ENCODE results near the gene FRYL. TPM values are rescaled to one million over a fixed set of nuclear protein-coding genes. Genes with fewer than 3 reads are reported as not detected.
"Not testable (repeated sequence)": the region's sequence is repeated elsewhere in the genome, so short reads cannot be mapped to it uniquely, and the experiment has no call there.

FRYL gene
- total RNA-seq, 1 experiment from 2014 or later = 59.5 TPM

DNA sequence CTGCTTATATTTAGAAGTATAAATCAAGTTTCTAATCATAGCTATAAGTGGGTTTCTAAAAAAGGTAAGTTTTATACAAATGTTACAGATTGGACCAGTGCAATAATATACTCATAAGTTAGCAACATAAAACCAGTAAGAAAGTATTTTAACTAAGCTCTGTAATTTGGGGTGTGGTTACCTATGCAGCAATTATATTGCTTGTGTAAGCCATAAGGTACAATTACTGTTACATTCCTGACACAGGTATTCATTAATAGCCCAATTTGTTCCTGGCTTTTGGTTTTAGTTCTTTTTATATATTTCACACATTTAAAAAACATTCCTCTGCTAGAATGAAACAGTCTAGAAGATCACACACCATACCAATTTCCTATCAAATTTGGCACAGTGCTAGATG lies 115.1 kb downstream of the FRYL start:
- DNase-seq (ENCODE audit: low read depth) = no peak

DNA sequence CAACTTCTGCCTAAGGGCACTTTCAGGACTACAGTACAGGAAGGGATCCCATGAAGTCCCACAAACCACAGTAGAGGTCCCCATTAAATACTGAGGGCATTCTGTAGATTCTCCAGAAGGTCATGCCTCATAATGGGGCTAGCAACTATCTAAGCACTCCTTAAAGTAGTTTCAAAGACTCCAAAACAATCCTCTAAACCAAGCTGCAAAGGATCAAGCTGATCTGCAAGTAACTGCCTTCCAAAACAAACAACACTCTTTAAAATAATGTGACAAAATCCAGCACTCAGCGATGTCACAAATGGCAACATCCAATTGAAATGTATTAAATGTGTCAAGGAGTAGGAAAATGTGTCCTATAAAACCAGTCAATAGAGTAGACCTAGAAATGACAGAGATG lies 118.7 kb downstream of the FRYL start:
- DNase-seq (ENCODE audit: low read depth) = no peak

DNA sequence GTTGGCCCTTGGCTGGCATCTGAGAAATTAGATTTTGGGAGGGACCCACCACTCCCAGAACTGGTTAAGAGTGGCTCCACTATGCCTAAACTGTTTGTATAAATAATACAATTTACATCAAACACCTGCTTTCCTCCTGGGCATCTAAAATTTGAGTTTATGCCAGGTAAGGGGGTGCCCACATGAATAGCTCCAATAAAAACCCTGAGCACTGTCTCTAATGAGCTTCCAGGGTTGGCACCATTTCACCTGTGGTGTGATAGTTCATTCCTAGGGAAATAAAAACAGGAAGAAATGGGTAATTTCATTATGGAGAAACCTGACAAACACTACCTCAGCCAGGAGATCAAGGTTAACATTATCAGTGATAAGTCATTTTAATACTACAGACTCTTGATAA lies 119.7 kb downstream of the FRYL start:
- no peak for DNase-seq (ENCODE audit: low read depth)

DNA sequence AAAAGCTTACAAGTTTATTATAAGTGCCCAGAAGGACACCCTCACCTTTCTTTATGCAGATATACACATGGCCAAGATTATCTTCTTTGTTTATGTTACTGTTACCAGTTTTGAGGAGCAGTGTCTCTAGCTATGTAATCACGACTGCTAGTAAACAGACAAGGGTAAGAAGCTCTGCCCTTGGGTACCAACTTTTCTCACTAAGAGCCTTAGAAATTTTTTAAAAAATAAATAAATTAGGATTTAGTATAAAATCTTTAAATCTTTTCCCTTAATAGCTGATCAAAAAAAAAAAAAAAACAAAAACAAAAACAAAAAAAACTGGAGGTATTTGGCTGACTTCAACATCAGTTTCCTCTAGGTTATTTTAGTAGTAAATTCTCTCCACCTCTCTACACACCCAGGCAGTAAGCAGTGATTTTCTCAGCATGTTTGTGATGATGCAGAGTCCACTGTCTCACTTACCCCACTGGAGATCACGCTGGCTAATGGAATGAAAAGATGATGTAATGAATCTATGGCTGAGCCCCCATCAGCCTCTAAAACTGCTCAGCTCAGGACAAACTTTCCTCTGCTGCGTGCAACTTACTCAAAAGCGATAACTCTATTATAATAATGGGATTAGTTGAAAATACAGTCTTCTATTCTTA lies 125.9 kb downstream of the FRYL start:
- DNase-seq (ENCODE audit: low read depth) = no peak

DNA sequence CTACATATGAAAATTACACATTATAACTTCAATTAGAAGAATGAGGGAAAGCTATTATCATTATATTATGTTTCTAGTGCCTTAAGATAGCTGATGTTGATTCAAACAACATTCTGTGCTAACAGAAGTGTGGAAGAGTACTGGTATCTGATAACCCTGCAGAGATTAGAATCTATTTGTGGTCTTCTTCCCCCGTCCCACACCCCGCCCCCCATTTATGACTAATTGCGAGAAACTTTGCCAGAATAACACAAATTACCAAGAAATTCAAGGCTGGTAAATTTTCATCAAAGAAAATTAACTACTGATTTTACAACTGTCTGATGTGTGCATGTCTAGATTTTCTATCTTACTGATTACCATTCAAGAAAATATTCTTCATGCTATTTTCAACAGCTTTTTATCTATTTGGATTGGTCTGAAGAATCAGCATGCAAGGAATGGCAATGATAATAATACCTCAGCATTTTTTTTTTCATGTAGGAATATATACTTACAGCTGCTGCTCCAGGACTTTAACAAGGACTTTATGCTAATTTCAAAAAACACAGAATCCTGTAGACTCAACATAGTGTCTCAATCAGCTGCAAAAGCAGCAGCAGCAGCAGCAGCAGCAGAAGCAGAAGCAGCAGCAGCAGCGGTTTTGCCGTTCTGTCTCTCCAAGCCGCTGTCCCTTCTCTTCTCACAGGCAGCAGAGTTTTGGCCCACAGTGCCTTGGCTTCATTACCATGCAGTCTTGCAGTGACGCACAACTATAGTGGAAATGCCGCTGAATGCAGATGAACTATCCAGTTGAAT lies 126.7 kb downstream of the FRYL start:
- DNase-seq (ENCODE audit: low read depth) = peak; percentile 54

DNA sequence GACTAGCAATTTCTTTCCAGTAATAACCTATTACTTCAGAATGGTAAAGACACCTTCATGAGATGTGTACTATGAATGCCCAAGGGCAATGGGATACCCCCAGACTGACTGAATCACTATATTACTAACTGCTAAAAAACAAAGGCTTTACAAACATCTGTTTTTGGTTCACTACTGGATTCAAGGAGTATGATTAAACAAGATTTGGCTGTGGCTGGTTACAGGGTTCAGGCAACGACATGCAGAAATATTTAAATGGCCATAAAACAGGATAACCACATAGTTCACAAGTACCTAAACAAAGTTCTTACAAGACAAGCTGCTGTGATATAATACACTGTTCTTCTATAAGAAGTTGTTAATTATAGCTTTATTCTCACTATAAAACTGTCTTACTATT lies 128.2 kb downstream of the FRYL start:
- DNase-seq (ENCODE audit: low read depth) = peak; percentile 45

DNA sequence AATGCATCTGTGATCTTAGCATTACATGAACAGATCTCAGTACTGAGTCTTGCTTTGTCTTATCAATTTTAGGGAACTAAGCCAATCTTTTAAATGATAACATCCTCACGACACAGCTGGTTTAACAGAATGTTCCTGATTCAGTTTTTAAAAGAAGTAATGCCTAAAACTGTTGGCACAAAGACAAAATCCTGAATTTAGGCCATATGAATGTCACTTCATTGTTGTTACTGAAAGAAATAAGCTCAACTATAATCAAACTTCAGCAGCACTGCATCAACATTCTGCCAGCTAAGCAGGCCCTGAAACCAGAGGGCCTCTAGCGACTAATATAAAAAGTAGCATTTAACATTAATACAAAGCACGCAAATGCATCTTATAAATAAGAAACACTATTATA lies 130.6 kb downstream of the FRYL start:
- no peak for DNase-seq (ENCODE audit: low read depth)

DNA sequence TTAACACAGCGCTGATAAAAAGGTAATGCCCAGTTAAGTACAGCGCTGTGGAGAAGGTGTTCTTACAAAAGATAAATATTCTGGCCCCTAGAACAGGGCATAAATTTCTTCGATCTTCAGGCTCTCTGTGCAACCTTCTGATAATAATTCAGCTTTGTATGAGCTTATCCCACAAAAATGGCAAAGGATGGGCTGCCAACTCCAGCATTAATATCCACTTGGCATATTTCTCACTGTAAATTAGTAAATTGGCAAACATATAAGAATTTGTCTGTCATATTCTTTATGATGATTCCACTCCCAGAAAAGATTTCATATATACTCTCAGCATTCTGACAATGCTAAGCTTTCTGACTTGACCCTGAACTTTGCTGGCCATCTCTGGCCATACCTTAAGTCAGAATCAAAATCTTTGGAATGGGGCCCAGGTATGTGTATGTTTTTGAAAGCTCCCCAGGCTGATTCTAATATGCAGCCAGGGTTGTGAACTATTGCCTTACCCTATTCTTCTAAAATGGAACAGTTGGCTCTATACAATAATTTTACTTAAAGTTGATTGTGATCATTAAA lies 134.8 kb downstream of the FRYL start:
- DNase-seq (ENCODE audit: low read depth) = no peak

DNA sequence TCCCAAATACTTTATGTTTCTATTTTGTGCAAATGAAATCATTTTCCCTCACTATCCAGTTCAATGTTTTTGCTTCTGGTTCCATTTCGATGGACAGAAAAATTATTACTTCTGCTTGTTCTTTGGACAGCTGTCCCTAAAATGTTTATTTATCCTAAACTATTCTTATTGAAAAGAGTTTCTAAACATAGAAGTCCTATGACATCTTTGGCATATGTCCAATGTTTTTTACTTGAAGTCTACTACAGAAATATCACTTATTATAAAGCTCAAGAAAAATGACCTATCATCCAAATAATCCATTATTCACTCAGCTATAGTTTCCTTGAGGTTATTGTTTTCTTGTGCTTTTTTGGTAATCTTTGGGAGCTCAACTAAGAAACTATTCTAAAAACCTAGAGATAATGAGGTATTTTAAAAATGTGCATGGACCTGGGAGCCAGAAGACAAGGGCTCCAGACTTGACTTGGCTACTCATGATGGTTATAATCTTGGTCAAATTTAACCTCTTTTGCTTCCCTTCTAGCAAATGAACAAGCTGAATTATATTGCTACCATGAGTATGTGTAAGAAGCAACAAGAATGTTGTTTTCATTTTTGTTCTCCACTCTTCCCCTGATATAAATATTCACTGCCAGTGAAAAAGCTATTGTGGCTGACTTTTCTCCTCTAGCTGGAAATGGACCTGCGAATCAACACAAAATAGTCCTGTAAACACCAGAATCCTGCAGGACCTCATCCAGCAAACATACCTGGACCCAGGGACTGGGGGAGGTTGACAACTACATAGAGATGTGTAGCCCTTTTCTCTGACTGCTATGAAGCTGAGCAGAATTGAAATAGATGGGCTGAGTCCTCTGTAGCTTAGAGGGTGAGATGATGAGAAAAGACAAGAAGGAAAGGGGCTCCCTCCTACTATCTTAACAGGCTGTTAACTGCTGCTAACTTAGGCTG lies 137.4 kb downstream of the FRYL start:
- peak; percentile 52 for DNase-seq (ENCODE audit: low read depth)

DNA sequence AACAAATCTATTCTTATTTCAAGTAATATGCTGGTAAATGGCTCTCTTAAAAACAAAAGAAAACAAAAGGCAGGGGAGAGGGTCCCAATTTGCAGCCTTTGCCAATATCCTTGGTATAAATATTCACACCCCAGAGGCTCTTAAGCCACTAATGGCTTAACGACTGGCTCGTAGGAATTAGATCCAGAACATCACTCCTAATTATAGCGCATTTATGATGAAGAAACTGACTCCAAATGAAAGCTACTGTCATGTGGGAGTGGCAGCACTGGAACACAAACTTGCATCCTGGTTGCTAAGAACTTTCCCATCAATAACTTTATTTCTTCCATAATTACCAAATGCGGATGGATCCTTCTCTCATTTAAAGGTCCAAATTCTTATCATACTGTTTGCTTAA lies 138.7 kb downstream of the FRYL start:
- DNase-seq (ENCODE audit: low read depth) = no peak

DNA sequence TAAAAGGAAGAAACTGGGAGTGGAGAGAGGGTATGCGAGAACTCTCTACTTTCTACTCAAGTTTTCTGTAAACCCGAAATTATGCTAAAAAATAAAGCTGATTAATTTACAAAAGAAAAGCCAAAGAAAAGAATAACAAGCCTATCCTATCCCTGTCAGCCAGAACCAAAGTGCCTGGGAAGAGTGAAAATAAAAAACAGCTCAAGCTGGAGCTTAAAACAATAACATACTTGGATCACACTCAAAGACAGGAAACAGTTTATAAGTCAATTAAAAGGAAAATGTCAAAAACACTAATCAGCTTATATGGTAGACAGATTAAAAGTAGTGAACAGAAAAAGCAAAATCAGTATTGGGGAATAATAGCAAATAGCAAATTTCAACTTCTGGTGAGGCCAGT lies 139.4 kb downstream of the FRYL start:
- DNase-seq (ENCODE audit: low read depth) = no peak

DNA sequence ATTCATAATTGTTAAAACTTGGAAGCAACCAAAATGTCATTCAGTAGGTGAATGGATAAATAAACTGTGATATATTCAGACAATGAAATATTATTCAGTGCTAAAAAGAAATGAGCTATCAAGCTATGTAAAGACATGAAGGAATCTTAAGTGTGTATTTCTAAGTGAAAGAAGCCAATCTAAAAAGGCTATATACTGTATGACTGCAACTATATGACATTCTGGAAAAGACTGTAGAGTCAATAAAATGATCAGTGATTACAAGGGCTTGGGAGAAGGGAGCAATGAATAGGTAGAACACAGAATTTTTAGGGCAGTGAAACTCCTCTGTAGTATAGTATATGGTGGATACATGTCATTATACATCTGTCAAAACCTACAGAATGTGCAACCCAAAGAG lies 139.9 kb downstream of the FRYL start:
- no peak for DNase-seq (ENCODE audit: low read depth)

DNA sequence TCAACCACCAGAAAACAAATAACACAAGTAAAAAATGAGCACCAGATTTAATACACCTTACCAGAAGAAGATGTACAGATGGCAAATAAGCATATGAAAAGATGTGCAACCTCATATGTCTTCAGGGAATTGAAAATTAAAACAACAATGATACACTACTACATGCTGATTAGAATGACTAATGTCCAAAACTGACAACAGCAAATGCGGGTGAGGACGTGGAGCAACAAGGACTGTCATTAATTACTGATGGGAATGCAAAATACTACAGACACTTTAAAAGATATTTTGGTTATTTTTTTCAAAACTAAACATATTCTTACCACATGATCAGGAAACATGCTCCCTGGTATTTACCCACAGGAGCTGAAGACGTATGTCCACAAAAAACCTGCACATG lies 140.3 kb downstream of the FRYL start:
- DNase-seq (ENCODE audit: low read depth) = peak; percentile 39

DNA sequence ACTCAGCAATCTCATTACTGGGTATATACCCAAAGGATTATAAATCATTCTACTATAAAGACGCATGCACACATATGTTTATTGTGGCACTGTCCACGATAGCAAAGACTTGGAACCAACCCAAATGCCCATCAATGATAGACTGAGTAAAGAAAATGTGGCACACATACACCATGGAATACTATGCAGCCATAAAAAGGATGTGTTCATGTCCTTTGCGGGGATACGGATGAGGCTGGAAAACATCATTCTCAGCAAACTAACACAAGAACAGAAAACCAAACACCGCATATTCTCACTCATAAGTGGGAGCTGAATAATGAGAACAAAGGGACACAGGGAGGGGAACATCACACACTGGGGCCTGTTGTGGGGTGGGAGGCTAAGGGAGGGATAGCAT lies 141.5 kb downstream of the FRYL start:
- not testable (repeated sequence) for DNase-seq (ENCODE audit: low read depth)

DNA sequence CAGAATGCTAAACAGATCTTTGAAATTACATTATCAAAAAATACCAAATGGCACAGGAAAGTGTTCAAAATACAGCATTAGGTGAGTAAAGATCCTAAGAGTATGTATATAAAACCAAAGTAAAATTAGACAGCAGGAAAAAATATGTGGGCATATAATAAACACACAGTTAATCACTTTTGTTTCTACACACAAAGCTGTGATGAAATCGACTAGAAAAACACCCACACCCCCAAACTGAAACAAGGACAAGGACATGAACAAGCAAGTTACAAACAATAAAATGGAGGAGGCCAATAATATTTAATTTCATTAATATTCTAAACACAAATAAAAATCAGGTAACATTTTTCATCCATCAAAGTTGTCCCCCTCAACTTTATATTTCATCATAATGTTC lies 143.2 kb downstream of the FRYL start:
- no peak for DNase-seq (ENCODE audit: low read depth)

DNA sequence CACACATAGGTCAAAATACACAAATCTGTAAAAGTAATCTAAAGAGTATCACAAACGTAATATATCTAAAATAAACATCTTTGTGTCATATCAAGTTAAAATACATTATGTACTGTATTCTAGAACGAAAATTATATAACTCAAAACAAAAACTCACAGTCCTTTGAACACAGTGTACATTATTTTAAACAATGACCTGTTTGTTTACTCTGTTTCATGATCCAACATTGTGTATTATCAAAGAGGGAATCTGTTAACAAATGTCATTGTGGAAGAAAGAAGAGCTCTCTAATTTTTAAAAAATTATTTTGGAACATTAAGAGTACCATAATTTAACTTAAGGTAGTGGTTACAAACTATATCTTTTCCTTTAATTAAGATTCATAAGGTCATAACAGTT lies 144.1 kb downstream of the FRYL start:
- no peak for DNase-seq (ENCODE audit: low read depth)

DNA sequence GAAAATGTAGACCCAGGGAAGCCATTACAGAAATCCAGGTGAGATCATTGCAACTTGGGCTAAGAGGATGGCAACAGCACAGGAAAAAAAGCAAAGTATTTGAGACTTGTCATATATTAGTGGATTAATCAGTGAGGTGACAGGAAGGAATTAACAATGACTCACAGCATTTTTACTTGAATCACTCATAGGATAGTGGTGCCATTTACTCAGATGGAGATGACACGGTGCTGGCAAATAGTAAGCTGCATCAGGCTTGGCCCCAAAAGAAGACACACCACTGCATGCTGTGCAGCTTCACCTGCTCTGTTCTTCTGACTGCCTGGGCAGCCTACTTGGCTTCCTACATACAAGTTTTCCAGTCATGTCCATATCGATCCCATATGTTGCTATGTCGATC lies 144.8 kb downstream of the FRYL start:
- DNase-seq (ENCODE audit: low read depth) = peak; percentile 33

DNA sequence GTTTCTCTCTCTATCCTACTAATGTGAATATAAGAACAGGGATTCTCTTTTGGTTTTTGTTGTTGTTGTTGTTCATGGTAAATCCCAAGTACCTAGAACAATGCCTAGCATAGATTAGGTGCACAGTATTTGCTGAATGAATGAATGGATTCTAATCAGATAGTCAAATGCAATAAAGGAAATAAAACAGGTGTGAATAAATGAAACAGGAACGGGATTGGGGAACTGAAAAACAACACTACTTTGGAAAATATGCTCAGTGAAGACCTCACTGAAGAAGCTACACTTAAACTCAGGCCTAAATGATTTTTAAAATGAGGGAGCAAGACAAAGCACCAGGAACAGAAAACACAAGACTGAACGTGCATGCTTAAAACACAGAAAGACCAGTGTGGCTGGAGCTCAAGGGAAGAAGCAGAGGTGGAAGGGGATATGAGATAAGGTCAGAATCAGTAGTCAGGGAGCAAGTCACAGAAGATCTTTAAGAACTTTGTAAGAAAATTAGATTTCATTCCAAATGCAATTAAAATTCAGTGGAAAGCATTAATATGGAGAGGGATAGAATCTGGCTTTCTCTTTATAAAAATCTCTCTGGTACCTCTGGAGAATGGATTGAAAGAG lies 145.3 kb downstream of the FRYL start:
- DNase-seq (ENCODE audit: low read depth) = no peak

DNA sequence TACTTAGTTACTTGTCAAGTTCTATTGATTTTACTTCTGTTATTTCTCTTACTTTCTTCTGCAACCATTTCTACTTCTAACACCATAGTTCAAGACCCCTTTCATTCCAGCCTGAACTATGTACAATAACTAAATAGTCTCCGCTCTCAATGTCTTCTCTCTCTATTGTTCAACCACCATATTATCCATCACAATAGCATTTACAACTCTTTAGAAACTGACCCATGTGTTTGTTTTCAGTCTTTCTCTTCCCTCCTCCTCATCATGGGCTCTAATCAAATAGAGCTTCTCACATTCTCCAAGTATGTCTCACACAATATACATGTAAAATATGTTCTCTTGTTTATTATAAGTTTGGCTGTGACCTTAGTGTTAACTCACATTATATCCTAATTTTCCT lies 146.4 kb downstream of the FRYL start:
- DNase-seq (ENCODE audit: low read depth) = no peak

DNA sequence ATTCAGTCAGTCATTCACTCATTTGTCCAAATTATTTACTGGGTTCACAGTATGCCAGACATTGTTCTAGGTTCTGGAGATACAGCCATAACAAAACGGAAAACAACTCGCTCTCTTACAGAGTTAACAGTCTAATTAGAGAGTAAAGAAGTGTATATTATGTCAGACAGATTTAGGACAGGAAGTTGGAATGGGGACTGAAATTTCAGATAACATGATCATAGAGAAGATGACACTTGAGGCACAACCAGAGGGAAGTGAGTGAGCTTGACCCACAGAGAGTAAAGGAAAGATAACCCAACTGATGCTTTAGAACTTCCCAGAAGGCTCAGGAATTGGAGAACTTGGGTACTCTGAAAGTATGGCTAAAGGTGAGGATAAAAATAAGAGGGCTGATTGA lies 150.6 kb downstream of the FRYL start:
- no peak for DNase-seq (ENCODE audit: low read depth)

DNA sequence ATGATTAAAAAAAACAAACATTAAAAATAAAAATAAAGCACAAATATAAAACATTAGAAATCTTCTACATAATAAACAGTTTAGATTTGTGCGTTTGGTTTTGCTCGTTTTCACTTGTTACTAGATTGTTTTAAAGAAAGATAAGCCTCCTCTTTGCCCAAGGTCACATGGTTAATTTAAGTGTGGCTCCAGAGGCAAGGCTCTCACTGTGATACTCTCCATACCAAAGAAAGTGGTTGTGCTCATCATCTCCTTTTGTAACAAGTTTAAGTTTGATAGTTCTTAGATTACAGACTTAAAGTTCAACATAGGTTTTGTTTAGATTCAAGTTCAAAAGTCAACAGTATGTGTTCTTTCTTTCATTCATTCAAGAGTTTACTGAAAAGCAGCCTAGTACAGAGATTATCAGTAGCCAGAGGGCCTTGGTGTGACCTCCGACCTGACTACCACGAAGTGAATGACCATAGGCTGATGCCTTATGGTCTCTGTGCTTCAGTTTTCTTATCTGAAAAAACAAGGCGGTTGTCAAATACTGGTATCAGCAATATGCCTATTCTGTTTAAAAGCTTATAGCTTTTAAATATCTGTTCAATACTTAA lies 156.8 kb downstream of the FRYL start:
- no peak for DNase-seq (ENCODE audit: low read depth)

All from LHCN-M2 (cell line).